Mesenchymal stem cell (in vitro differentiated cells and primary cell): Measurements from ENCODE around the gene SEH1L.
A peak's percentile ranks its signal among the peaks of the same experiment; 100 is the strongest.

Experiments
- DNase-seq: peaks from one replicate; pipeline ENCODE4 v3.0.0-alpha.2; 2013
- H2AFZ ChIP-seq: one replicate; pipeline ENCODE4 v1.6.1; 2013; ENCODE audit warnings: low read depth, mild to moderate bottlenecking, control low read depth, inconsistent platforms, low read length, moderate library complexity
- H2AK5ac ChIP-seq: 2 replicates; pipeline ENCODE4 v1.6.1; 2013; ENCODE audit warnings: low read length, moderate library complexity, mild to moderate bottlenecking, inconsistent platforms; ENCODE audit not compliant: severe bottlenecking
- H2BK120ac ChIP-seq: one replicate; pipeline ENCODE4 v1.6.1; 2013; ENCODE audit warnings: low read depth, mild to moderate bottlenecking, inconsistent platforms, low read length, moderate library complexity
- H2BK12ac ChIP-seq, 2 experiments: one replicate each; pipeline ENCODE4 v1.6.1; 2013; ENCODE audit warnings: inconsistent platforms in 2 of 2, low read length in 2 of 2, mild to moderate bottlenecking in 2 of 2, moderate library complexity in 2 of 2, control low read depth in 1 of 2
- H2BK15ac ChIP-seq: one replicate; pipeline ENCODE4 v1.6.1; 2013; ENCODE audit warnings: mild to moderate bottlenecking, low read depth, inconsistent platforms; ENCODE audit not compliant: poor library complexity, severe bottlenecking
- H2BK5ac ChIP-seq: 2 replicates; pipeline ENCODE4 v1.6.1; 2013; ENCODE audit warnings: low read depth, mild to moderate bottlenecking, low read length, control low read depth, inconsistent platforms; ENCODE audit not compliant: poor library complexity, severe bottlenecking
- H3K14ac ChIP-seq, 2 experiments: one replicate each; pipeline ENCODE4 v1.6.1; 2013; ENCODE audit warnings: inconsistent platforms in 2 of 2, low read length in 2 of 2, control low read depth in 1 of 2, mild to moderate bottlenecking in 1 of 2, moderate library complexity in 1 of 2
- H3K18ac ChIP-seq, 2 experiments: one replicate each; pipeline ENCODE4 v1.6.1; 2013; ENCODE audit warnings: inconsistent platforms in 2 of 2, low read length in 2 of 2, control low read depth in 1 of 2, low read depth in 1 of 2, mild to moderate bottlenecking in 1 of 2
- H3K23ac ChIP-seq, 2 experiments: one replicate each; pipeline ENCODE4 v1.6.1; 2013; ENCODE audit warnings: inconsistent platforms in 2 of 2, low read length in 2 of 2, mild to moderate bottlenecking in 2 of 2, moderate library complexity in 2 of 2, control low read depth in 1 of 2
- H3K27ac ChIP-seq: 2 replicates; pipeline ENCODE4 v1.5.1; 2013; ENCODE audit warnings: mild to moderate bottlenecking, moderate library complexity, low read length, control low read depth, inconsistent platforms; ENCODE audit not compliant: poor library complexity, severe bottlenecking
- H3K27me3 ChIP-seq, 2 experiments: 2 replicates each; pipeline versions ENCODE4 v1.6.1 to v1.7.0; 2013; ENCODE audit warnings: low read length in 2 of 2, mild to moderate bottlenecking in 2 of 2, moderate library complexity in 2 of 2, control low read depth in 1 of 2, inconsistent platforms in 1 of 2; ENCODE audit not compliant: control insufficient read depth in 1 of 2, insufficient read depth in 1 of 2
- H3K36me3 ChIP-seq, 2 experiments: 2 replicates each; pipeline versions ENCODE4 v1.6.1 to v1.7.0; 2013; ENCODE audit warnings: low read length in 2 of 2, control low read depth in 1 of 2, inconsistent platforms in 1 of 2, low read depth in 1 of 2, mild to moderate bottlenecking in 1 of 2; ENCODE audit not compliant: insufficient read depth in 2 of 2, control insufficient read depth in 1 of 2
- H3K4ac ChIP-seq, 2 experiments: one replicate each; pipeline ENCODE4 v1.6.1; 2013; ENCODE audit warnings: inconsistent platforms in 2 of 2, low read length in 2 of 2, mild to moderate bottlenecking in 2 of 2, moderate library complexity in 2 of 2, control low read depth in 1 of 2, low read depth in 1 of 2
- H3K4me1 ChIP-seq: 2 replicates; pipeline ENCODE4 v1.6.1; 2013; ENCODE audit warnings: low read depth, low read length, control low read depth; ENCODE audit not compliant: control insufficient read depth, insufficient read depth
- H3K4me2 ChIP-seq: 2 replicates; pipeline ENCODE4 v1.6.1; 2013; ENCODE audit warnings: low read length, mild to moderate bottlenecking, inconsistent platforms; ENCODE audit not compliant: poor library complexity, severe bottlenecking
- H3K4me3 ChIP-seq, 2 experiments: 2 replicates each; pipeline versions ENCODE4 v1.5.1 to v1.7.0; 2013; ENCODE audit warnings: low read length in 2 of 2, mild to moderate bottlenecking in 2 of 2, control low read depth in 1 of 2, low read depth in 1 of 2; ENCODE audit not compliant: insufficient read depth in 1 of 2
- H3K79me1 ChIP-seq: replicated peaks from 2 replicates; pipeline ENCODE4 v1.6.1; 2013; ENCODE audit warnings: mild to moderate bottlenecking, control low read depth, low read length, inconsistent platforms; ENCODE audit not compliant: poor library complexity, severe bottlenecking
- H3K9ac ChIP-seq: 2 replicates; pipeline ENCODE4 v1.7.0; 2013; ENCODE audit warnings: mild to moderate bottlenecking, low read length, moderate library complexity
- H3K9me3 ChIP-seq: 2 replicates; pipeline ENCODE4 v1.7.0; 2013; ENCODE audit warnings: mild to moderate bottlenecking, low read length; ENCODE audit not compliant: control insufficient read depth
- H4K8ac ChIP-seq: one replicate; pipeline ENCODE4 v1.6.1; 2013; ENCODE audit warnings: inconsistent platforms, mild to moderate bottlenecking, low read length, moderate library complexity
- H4K91ac ChIP-seq: one replicate; pipeline ENCODE4 v1.6.1; 2013; ENCODE audit warnings: mild to moderate bottlenecking, low read length, inconsistent platforms
- WGBS: methylation state at CpG from one replicate; pipeline ENCODE4 v1.1.7; 2013; ENCODE audit warnings: mixed read lengths; 5-methylcytosine and 5-hydroxymethylcytosine counted together

Gene SEH1L

GRCh38 chr18:12990641-12990966 lies 42.8 kb downstream of the SEH1L start:
- H3K23ac ChIP-seq = no peak overlapping the region
- H4K8ac ChIP-seq = peak overlapping the region; percentile 89
- 6% methylated on average over 11 of the region's 11 CpGs for WGBS
- H2AK5ac ChIP-seq = no peak overlapping the region
- H2BK12ac ChIP-seq = no peak overlapping the region
- no peak overlapping the region for H3K14ac ChIP-seq
- H3K9me3 ChIP-seq = no peaks in the 10 kb centered on the region
- no peak overlapping the region for H2BK5ac ChIP-seq
- DNase-seq = no peak
- peak overlapping the region; percentile 72 for H3K27ac ChIP-seq
- peak overlapping the region; percentile 96 for H3K9ac ChIP-seq
- no peak overlapping the region for H2BK120ac ChIP-seq
- peaks cover 9% of the 10 kb centered on the region for H3K4me1 ChIP-seq
- peak overlapping the region in 1 of 2 experiments; percentile 37 for H3K18ac ChIP-seq
- H3K36me3 ChIP-seq = peaks cover 0 to 10% of the 10 kb centered on the region in 2 experiments
- no peak overlapping the region for H4K91ac ChIP-seq
- peak overlapping the region; percentile 87 for H2AFZ ChIP-seq
- H3K79me1 ChIP-seq = peaks cover 4% of the 10 kb centered on the region
- H3K4ac ChIP-seq = no peak overlapping the region
- no peaks in the 10 kb centered on the region for H3K27me3 ChIP-seq
- peak overlapping the region; percentile 44 for H2BK15ac ChIP-seq
- H3K4me3 ChIP-seq = peak overlapping the region; percentile 67 to 95
- peak overlapping the region; percentile 83 for H3K4me2 ChIP-seq

GRCh38 chr18:12990967-12991820 lies 43.4 kb downstream of the SEH1L start, which contains the start of gene CEP192:
TSS of gene CEP192 (plus strand) at chr18:12991362. CDS start at chr18:12999425, 8,063 bp downstream.
- no peak within 1 kb of the TSS for H2AK5ac ChIP-seq
- peak within 1 kb of the TSS; percentile 83 for H3K4me2 ChIP-seq
- H4K8ac ChIP-seq = peak within 1 kb of the TSS; percentile 96
- H3K4ac ChIP-seq = peak within 1 kb of the TSS; percentile 54 to 61
- DNase-seq = peak; percentile 98
- peak within 1 kb of the TSS; percentile 95 to 97 for H3K4me3 ChIP-seq
- H3K14ac ChIP-seq = peak within 1 kb of the TSS in 1 of 2 experiments; percentile 99
- peak within 1 kb of the TSS; percentile 50 for H2BK120ac ChIP-seq
- no peak within 1 kb of the TSS for H2BK5ac ChIP-seq
- peak within 1 kb of the TSS in 1 of 2 experiments; percentile 84 for H2BK12ac ChIP-seq
- H3K36me3 ChIP-seq = peaks cover 0 to 6% of the 10 kb centered on the region in 2 experiments
- H2BK15ac ChIP-seq = peak within 1 kb of the TSS; percentile 73
- H3K18ac ChIP-seq = peak within 1 kb of the TSS; percentile 88 to 100
- H3K27me3 ChIP-seq = no peaks in the 10 kb centered on the region
- peak within 1 kb of the TSS; percentile 96 for H3K9ac ChIP-seq
- H3K27ac ChIP-seq = peak within 1 kb of the TSS; percentile 87
- under 1% methylated on average over 73 of the region's 73 CpGs for WGBS
- H2AFZ ChIP-seq = peak within 1 kb of the TSS; percentile 90
- H4K91ac ChIP-seq = peak within 1 kb of the TSS; percentile 77
- H3K79me1 ChIP-seq = peaks cover 6% of the 10 kb centered on the region
- peaks cover 10% of the 10 kb centered on the region for H3K4me1 ChIP-seq
- H3K9me3 ChIP-seq = no peaks in the 10 kb centered on the region
- peak within 1 kb of the TSS in 1 of 2 experiments; percentile 99 for H3K23ac ChIP-seq

GRCh38 chr18:12991821-12992179 lies 44.0 kb downstream of the SEH1L start:
- peak overlapping the region in 1 of 2 experiments; percentile 54 for H3K4ac ChIP-seq
- no peak for DNase-seq
- no peak overlapping the region for H2AFZ ChIP-seq
- no peak overlapping the region for H2BK5ac ChIP-seq
- H3K4me2 ChIP-seq = peak overlapping the region; percentile 73
- no peak overlapping the region for H2AK5ac ChIP-seq
- H3K36me3 ChIP-seq = peaks cover 0 to 3% of the 10 kb centered on the region in 2 experiments
- H3K14ac ChIP-seq = no peak overlapping the region
- H3K18ac ChIP-seq = peak overlapping the region in 1 of 2 experiments; percentile 100
- no peak overlapping the region for H3K23ac ChIP-seq
- no peak overlapping the region for H2BK15ac ChIP-seq
- WGBS = 0% methylated on average over 3 of the region's 7 CpGs
- peak overlapping the region; percentile 87 for H3K27ac ChIP-seq
- peaks cover 10% of the 10 kb centered on the region for H3K4me1 ChIP-seq
- no peak overlapping the region for H4K91ac ChIP-seq
- no peaks in the 10 kb centered on the region for H3K9me3 ChIP-seq
- H2BK12ac ChIP-seq = no peak overlapping the region
- peak overlapping the region; percentile 95 to 97 for H3K4me3 ChIP-seq
- peak overlapping the region; percentile 45 for H4K8ac ChIP-seq
- H3K27me3 ChIP-seq = no peaks in the 10 kb centered on the region
- peak overlapping the region; percentile 96 for H3K9ac ChIP-seq
- H3K79me1 ChIP-seq = peaks cover 6% of the 10 kb centered on the region
- H2BK120ac ChIP-seq = no peak overlapping the region

DNA sequence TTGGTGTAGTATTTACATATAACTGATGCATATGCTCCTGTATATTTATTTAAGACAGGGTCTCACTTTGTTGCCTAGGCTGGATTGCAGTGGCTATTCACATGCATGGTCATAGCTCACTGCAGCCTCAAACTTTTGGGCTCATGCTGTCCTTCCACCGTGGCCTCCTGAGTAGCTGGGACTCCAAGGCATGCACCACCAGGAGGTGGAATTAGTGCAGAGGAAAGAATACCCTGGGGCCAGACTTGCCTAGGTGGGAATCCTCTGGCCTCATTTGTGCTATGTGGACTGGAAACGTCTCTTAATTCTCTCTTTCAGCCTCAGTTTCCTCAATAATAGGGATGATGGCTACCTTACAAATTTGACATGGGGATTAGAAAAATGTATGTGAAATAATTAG lies 45.6 kb downstream of the SEH1L start:
- Histone ChIP-seq H3K4me2 (no peak overlapping the region), H2AK5ac (no peak overlapping the region), H3K4me1 (peaks cover 10% of the 10 kb centered on the region), H3K14ac (no peak overlapping the region), H3K27ac (no peak overlapping the region), H4K8ac (no peak overlapping the region), H3K9me3 (no peaks in the 10 kb centered on the region), H2BK12ac (no peak overlapping the region), H2BK120ac (no peak overlapping the region), H2BK15ac (no peak overlapping the region), H3K27me3 (no peaks in the 10 kb centered on the region), H3K4ac (no peak overlapping the region), H3K79me1 (peaks cover 6% of the 10 kb centered on the region), H3K18ac (no peak overlapping the region), H3K36me3 (no peaks in the 10 kb centered on the region), H2BK5ac (no peak overlapping the region), H3K23ac (peak overlapping the region in 1 of 2 experiments; percentile 5), H4K91ac (no peak overlapping the region), H3K9ac (no peak overlapping the region), H2AFZ (no peak overlapping the region), H3K4me3 (peak overlapping the region in 1 of 2 experiments; percentile 95)
- 75% methylated on average over 1 of the region's 2 CpGs for WGBS
- no peak for DNase-seq
